K562 (cell line): ENCODE results near the gene HOXB1. TPM values are rescaled to one million over a fixed set of nuclear protein-coding genes. Genes with fewer than 3 reads are reported as not detected.

ENCODE experiments used
- ARID1B ChIP-seq: fragments of 450-650 bp; IDR thresholded peaks from 2 replicates; pipeline ENCODE4 v1.6.1; 2016; ENCODE audit warnings: antibody characterized with exemption, mild to moderate bottlenecking, inconsistent platforms
- BMI1 ChIP-seq: fragments of 150-350 bp; IDR thresholded peaks from 2 replicates; pipeline ENCODE4 v1.6.1; 2014; ENCODE audit warnings: low read length
- CSDE1 ChIP-seq, 2 experiments: fragments of 450-650 bp; IDR thresholded peaks; 2 replicates each; pipeline ENCODE4 v1.6.1; 2016; ENCODE audit warnings: mild to moderate bottlenecking in 1 of 2
- CUX1 ChIP-seq: fragments of 200-800 bp; sonication (Bioruptor generic); IDR thresholded peaks from 2 replicates; pipeline ENCODE4 v1.6.1; 2016; ENCODE audit warnings: missing genetic modification characterization, missing compliant biosample characterization
- FOXK2 ChIP-seq, 2 experiments: fragments of 450-650 bp; IDR thresholded peaks in 1 of 2; conservative IDR thresholded peaks in 1 of 2; 2 replicates each; pipeline ENCODE4 v1.6.1; 2016; ENCODE audit warnings: low read depth in 2 of 2, mild to moderate bottlenecking in 1 of 2
- GABPA ChIP-seq: fragments of 200-800 bp; sonication (Bioruptor generic); conservative IDR thresholded peaks from 2 replicates; pipeline ENCODE4 v1.6.1; 2016; ENCODE audit warnings: low read depth, missing genetic modification characterization, missing compliant biosample characterization
- POLR2AphosphoS2 ChIP-seq: IDR thresholded peaks from 2 replicates; pipeline ENCODE4 v1.6.1; 2012; ENCODE audit warnings: low read length, improper control_type of control experiment
- POLR2AphosphoS5 ChIP-seq: IDR thresholded peaks from 2 replicates; pipeline ENCODE4 v1.6.1; 2011; ENCODE audit warnings: mild to moderate bottlenecking, low read depth, low read length, moderate library complexity; ENCODE audit not compliant: control insufficient read depth, insufficient read depth
- RFX1 ChIP-seq: fragments of 450-650 bp; IDR thresholded peaks from 2 replicates; pipeline ENCODE4 v1.6.1; 2016; ENCODE audit warnings: mild to moderate bottlenecking, moderate library complexity
- STAT5B ChIP-seq: fragments of 250-450 bp; sonication (Bioruptor Pico); IDR thresholded peaks from 2 replicates; pipeline ENCODE4 v1.8.0; 2021; ENCODE audit warnings: mild to moderate bottlenecking, inconsistent platforms
- TCFL5 ChIP-seq: fragments of 250-450 bp; sonication (Bioruptor Pico); conservative IDR thresholded peaks from 2 replicates; pipeline ENCODE4 v1.6.1; 2021; ENCODE audit warnings: mild to moderate bottlenecking, moderate library complexity, matching md5 sums
- ZBTB5 ChIP-seq: fragments of 450-650 bp; IDR thresholded peaks from 2 replicates; pipeline ENCODE4 v1.6.1; 2017; ENCODE audit warnings: antibody characterized with exemption
- ZC3H11A ChIP-seq: IDR thresholded peaks from 2 replicates; pipeline ENCODE4 v1.6.1; 2012; ENCODE audit warnings: low read depth, low read length, improper control_type of control experiment
- ZNF511 ChIP-seq: sonication (generic); formaldehyde crosslinking; IDR thresholded peaks from 2 replicates; pipeline ENCODE4 v1.8.0; 2022; ENCODE audit warnings: mild to moderate bottlenecking, missing genetic modification reagents
- ZZZ3 ChIP-seq: fragments of 450-650 bp; IDR thresholded peaks from 2 replicates; pipeline ENCODE4 v1.6.1; 2016; ENCODE audit warnings: antibody characterized with exemption, mild to moderate bottlenecking, moderate library complexity
- polyA plus RNA-seq, 8 experiments: library from polyadenylated mRNA; depleted of rRNA in 4 of 8; stranded (reverse) in 5 of 8; unstranded in 3 of 8; fragments of >200 nt; fragmentation: Nextera tagmentation in 2 of 8; fragmentation: Illumina TruSeq in 1 of 8; extraction: Ambion mirVana in 2 of 8; extraction: Trizol in 1 of 8; gene quantifications; 2 replicates each; pipeline versions ENCODE4 v1.2.1 to v1.2.3, GENCODE V29; 2011 to 2014; ENCODE audit warnings: inconsistent platforms in 1 of 8, missing spikeins in 1 of 8
- total RNA-seq, 7 experiments: library from RNA; depleted of rRNA in 6 of 7; stranded (reverse); fragments of >200 nt in 6 of 7; fragmentation: Illumina TruSeq in 2 of 7; extraction: Trizol in 2 of 7; gene quantifications; 2 replicates each; pipeline versions ENCODE4 v1.2.1 to v1.2.3, GENCODE V29; 2011 to 2021; ENCODE audit warnings: low replicate concordance in 1 of 7
- TF ChIP-seq, protein P1 (sequence below): sonication (generic); IDR thresholded peaks from 2 replicates; pipeline ENCODE4 v1.6.1; 2016

HOXB1 gene
- total and polyA plus RNA-seq, 9 of the 15 experiments (the other 6 are each of a cell fraction or from before 2014, with no cell fraction given), result 0.04 TPM; not detected in 8

GRCh38 chr17:48492401-48493298 is 38.2 kb downstream of the HOXB1 start (continued):
- TF ChIP-seq FOXK2 (conservative IDR thresholded peaks at IDR 0.05 in 1 of 2, IDR thresholded peaks at IDR 0.05 in 1 of 2; ENCODE audit: low read depth in 2 of 2), result peak; percentile 50 to 59; a peak in 3 of 4 replicates
- TF ChIP-seq ZC3H11A, result no peak
- TF ChIP-seq CSDE1 (IDR thresholded peaks at IDR 0.05), result no peak
- no peak for TF ChIP-seq TCFL5 (CRISPR knock-in tag)
- 0 out of 2 replicates have a peak, but pooled peaks have one; percentile 17 for TF ChIP-seq POLR2AphosphoS5
- TF ChIP-seq BMI1, result no peak
- no peak for TF ChIP-seq STAT5B (CRISPR knock-in tag)
- peak; percentile 42 for TF ChIP-seq GABPA (tag)
- TF ChIP-seq ARID1B, result peak; percentile 78
- TF ChIP-seq POLR2AphosphoS2, result no peak
- TF ChIP-seq ZZZ3, result no peak
- no peak for TF ChIP-seq ZBTB5
- TF ChIP-seq, protein P1, sequence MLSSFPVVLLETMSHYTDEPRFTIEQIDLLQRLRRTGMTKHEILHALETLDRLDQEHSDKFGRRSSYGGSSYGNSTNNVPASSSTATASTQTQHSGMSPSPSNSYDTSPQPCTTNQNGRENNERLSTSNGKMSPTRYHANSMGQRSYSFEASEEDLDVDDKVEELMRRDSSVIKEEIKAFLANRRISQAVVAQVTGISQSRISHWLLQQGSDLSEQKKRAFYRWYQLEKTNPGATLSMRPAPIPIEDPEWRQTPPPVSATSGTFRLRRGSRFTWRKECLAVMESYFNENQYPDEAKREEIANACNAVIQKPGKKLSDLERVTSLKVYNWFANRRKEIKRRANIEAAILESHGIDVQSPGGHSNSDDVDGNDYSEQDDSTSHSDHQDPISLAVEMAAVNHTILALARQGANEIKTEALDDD, result no peak
- no peak for TF ChIP-seq CUX1 (CRISPR knock-in tag)
- TF ChIP-seq RFX1, result no peak
- TF ChIP-seq ZNF511 (CRISPR knock-in tag), result peak; percentile 62; the same call in 1 of the 2 replicates
